Activated T-helper 1 cell treated with anti-CD3 and anti-CD28 coated beads, Interleukin-2, amount 50 U/mL, for 16 hours (primary cell): ENCODE measurements around the gene NTN1.
"Not testable (repeated sequence)": the region's sequence is repeated elsewhere in the genome, so short reads cannot be mapped to it uniquely, and the experiment has no call there.

Source experiments
- DNase-seq, 2 donors: peaks; one replicate each; pipeline ENCODE4 v3.0.0-alpha.2; 2020; ENCODE audit warnings: low read depth in 1 of 2, low spot score in 1 of 2

Gene NTN1

DNA sequence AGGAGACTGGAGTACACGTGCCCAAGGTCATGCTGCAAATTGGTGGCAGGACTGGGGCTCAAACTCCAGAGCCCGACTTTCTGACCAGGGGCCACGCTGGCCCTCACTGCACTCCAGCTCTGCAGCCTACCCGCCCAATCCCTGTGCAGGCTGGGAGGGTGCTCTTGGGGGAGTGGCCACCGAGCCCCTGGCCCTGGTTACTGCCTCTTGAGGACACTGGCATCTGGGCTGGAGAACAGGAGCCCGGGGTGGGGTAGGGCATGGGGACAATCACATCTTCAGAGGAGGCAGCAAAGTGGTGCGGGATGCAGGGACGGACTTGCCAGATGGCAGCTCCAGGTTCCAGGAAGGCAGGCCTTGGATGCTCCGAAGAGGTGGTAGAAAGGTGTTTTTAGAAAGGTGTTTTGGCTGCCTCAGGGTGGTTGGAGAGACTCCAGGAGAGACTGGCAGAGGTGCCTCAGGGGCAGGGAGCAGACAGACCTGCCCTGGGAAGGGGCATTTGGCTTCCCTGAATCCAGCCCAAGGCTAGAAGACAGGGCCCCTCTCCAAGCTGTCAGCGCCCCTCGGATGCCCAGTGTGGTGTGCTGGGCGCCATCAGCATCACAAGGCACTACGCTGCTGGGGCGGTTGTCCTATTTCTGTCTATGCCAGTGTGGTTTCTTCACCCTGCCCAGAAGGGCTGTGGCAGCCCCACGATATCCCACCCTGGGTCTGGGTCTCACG lies 220.6 kb downstream of the NTN1 start:
- DNase-seq, result no peak

DNA sequence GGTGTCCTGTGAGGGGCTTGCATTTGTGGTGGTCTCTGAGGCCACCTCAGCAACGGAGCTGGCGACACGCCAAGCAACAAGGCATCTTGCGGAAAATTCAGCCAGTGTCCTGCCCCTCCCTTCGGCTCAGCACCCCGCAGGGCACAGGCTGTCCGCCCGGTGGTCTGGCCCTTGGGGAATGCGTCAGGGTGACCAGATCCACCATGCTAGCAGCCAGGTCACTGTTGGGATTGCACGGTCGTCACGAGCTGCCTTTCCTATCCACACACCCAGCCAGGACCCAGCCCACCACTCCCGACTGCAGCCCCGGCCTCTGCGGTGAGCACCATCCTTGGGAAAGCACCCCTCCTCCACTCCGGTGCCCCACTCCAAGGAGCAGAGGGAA lies 221.2 kb downstream of the NTN1 start:
- no peak for DNase-seq

DNA sequence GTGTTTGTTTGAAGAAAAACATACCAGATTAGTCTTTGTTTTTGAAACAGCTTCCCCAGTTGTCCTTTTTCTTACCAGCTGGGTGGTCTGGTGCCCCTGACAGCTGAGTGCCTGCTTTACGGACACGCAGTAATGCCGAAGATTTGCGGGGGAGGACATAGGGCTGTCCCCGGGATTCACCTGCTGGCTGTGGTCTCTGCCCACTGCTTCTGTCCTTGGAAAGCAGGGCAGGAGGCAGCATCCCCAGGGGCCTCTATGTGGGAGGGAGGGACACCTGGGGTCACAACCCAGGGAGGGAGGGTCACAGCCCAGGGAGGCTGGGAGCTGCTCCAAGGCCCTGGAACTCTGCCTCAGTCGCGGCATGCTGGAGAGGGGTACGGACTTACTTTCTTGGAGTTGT lies 221.7 kb downstream of the NTN1 start:
- DNase-seq, result no peak

DNA sequence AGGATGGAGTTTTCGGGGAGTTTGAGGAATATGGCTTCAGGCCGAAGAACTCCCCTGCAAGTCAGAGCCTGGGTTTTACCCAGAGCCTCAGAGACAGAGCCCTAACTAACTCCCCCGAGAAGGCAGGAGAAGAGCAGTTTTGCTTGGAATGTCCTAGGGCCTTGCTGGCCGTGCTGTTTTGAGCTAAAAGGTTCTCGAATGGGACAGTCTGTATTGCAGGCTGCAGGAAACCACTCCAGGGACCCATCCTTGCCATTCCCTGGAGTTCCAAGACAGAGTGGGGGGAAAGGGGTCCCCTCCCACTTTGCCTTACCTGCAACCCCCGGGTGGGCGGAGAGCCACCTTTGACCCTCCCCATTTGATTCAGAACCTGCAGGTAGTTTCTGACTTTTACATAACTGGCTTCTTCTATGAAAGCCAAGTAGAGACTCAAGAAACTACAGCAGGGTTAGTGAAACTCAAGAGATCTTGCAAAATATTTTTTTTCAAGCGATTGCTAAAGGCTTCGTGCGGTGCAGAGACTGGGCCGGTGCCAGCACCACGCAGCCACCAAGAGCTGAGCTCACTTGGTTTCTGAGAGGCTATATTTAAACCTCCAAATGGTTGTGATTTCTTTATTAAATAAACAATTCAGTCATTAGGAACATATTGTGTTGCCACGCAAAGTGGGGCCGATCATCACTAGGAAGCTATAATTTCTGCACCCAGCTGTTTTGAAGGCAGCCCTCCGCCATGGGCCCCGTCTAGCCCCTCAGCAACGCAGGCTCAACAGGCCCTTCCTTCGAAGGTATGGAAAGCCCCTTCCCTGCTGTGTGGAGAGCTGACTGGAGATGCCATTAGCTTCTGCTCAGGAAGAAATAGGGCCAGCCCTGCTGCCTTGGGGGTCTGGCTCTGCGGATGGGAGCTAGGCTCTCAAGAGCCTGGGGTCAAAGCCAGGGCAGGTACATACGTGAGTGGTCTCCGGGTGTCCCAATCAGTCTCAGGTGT lies 223.0 kb downstream of the NTN1 start:
- no peak for DNase-seq

DNA sequence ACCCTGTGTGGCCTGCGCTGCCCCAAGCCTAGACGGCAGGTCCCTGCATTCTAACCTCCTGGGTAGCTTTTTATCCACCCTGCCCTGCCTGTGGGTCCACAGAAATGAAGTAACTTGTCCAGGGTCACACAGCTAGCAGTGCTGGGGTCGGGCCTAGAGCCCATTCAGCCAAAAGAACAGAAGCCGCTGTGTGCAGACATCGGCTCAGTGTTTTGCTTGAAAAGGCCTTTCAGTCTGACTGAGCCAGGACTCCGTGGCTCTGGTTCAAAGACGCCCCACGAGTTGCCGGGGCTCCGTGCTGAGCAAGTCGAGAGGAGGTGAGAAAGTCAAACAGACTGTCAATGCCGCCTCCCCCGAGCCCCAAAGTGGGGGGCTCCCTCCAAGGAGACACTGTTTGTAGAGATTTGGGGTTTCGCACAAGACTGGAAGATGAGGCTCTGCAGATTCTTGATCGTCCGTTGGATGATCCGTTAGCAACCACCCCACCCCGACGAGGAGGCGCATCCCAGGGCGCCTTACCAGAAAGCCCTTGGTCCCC lies 226.2 kb downstream of the NTN1 start:
- DNase-seq, result no peak

DNA sequence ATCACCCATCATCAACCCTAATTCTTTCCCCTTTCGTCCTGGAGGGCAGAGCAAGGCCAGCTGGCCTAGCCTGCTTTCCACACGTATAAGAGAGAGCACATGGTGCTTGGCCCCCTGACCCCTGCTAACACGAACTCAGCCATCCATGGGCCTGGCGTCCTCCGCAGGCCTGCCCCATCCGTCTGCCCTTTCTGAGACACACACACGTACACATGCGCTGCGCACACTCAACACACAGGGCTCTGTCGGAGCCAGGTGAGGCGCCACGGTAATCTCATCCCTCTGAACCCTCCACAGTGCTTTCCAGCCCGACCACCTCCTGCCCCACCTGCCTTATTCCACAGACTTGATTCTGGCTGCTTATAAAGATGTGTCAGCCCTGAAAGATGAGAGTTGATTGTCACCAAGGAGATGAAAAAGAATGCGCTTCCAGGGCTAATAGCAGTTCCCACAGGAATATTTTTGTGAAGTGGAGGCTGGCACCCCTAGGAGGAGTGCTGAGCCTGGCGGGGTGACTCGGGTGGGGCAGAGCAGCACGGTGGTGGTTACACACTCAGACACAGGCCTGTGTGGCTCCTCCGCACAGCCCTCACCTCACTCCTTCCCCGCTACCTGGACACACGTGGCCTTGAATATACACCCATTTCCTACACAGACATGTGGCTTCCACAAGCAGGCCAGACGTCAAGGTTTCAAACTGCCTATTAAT lies 228.1 kb downstream of the NTN1 start:
- DNase-seq, result no peak

DNA sequence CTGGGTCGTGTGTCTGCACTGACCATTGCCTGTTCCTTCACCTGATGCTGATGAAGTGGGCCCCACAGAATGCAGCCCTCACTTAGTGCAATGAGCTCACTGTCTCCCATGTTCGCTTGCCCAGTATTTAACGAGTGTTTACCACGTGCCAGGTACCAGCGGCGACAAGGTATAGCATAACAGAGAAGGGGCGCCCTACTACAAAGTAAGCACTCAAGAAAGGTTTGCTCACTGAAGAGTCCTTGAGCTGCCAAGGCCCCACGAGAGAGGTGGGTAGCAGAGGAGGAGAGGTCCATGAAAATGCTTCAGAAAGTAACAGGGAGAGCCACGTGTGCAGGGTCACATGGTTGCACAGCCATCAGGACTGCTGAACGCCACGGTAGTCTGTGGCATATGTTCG lies 230.0 kb downstream of the NTN1 start:
- no peak for DNase-seq

DNA sequence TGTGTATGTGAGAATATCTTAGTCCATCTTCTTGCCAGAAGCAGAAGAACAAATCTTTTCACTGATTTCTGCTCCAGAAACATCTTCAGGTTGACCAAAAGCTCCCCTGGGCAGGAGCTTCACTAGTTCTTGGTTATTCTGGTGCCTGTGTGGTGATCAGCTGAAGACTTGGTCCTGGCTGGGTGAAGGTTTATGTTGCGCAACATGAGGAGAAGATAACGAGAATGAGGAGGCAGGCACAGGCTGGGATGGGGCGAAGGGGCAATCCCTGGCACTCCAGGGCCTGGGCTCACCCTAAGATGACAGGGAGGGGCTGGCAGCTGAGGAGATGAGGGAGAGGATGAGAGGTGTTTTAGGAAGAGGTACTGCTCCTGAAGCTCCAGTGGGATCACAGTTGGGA lies 232.0 kb downstream of the NTN1 start:
- no peak for DNase-seq

DNA sequence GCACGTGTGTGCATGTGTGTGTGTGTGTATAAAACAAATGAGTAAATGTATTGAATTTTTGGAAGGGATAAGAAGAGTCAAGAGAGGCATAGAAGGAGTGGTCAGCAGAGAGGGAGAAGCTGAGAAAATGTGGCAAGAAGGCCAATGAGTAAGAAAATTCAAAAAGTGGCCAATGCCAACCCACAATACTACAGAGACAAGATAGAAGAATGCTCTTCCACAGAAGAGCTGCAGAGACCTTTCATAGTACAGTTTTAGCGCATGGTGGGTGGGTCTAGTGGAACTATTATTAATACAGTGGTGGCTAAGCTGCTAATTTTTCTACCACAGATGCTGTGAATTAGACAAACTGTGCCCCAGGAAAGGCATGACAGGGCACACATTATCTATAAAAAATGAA lies 233.5 kb downstream of the NTN1 start:
- no peak for DNase-seq

DNA sequence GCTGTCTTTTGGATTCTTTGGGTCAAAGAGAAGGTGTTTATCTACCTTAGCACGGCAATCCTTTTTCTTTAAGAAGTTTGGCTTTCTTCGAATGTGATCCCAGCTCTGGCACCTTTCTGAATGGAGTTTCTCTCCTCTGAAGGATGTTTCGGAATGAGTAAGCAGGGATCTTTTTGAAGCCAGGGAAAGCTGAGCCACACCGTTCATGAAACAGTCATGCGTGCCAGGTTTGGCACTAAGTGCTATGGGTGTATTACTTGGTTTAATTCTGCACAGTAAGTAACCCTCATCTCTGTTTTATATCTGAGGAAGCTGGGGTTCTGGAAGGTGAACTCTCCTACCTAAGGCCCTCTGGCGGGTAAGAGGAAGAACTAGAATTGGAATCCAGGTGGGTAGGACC lies 234.5 kb downstream of the NTN1 start:
- no peak for DNase-seq

DNA sequence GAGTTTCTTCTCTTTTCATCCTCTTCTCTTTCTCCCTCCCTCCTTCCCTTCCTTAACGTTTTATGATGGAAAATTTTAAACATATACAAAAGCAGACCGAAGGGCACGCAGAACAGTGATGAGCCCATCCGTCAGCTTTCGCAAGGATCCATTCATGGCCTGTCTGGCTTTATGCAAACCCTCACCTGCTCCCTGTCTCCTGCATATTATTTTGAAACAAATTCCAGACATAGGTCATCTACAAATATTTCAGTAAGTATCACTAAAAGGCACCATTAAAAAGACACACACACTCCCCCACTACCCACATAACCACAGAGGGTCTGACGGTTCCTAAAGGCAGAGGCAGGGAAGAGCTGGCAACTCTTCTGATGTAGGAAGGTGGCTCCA lies 235.0 kb downstream of the NTN1 start:
- DNase-seq, result no peak

DNA sequence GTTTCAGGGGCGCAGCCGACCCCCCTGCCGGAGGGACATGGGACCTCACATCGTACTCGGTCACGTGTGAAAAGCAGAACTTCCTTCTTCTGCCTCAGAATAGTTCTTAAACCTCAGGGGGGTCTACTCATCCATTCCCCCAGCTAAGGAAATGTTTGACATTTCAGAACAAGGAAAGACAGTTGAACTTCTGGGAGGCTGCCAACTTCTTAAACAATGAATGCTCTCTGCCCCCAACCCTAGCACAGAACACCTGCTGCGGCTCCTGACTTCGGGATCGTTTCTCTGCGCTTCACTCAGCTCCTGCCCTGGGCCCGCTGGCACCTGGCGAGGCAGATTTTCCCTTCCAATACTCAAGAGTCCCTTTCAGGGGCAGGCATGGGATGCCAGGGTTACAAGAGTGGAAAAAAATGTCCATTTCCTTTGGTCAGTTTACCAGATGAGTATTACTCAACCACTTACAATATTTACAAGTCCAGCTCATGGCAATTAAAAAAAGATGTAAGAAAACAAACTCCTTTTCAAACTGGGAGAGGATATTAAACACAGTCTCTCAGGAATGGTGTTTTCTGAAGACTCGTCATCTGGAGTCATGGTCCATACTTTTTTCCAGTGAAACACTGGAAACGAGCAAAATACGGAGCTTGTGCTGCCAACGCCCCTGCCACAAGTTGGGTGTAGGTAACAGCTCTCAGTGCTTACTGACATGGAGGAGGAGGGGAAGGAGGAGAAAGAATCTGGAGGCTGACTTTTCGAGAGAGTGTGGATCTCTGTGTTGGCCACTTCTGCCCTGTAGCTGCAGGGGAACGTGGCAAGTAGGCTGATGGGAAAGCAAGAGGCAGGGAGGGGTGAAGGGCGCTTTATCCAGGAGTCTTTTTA lies 235.7 kb downstream of the NTN1 start:
- no peak for DNase-seq

DNA sequence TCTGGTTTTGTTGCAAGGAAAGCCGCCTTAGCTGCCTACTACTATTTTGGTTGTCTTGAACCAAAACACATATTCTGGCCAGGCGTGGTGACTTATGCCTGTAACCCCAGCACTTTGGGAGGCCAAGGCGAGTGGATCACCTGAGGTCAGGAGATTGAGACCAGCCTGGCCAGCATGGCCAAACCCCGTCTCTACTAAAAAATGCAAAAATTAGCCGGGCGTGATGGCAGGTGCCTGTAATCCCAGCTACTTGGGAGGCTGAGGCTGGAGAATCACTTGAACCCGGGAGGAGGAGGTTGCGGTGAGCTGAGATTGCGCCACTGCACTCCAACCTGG lies 236.3 kb downstream of the NTN1 start:
- not testable (repeated sequence) for DNase-seq

DNA sequence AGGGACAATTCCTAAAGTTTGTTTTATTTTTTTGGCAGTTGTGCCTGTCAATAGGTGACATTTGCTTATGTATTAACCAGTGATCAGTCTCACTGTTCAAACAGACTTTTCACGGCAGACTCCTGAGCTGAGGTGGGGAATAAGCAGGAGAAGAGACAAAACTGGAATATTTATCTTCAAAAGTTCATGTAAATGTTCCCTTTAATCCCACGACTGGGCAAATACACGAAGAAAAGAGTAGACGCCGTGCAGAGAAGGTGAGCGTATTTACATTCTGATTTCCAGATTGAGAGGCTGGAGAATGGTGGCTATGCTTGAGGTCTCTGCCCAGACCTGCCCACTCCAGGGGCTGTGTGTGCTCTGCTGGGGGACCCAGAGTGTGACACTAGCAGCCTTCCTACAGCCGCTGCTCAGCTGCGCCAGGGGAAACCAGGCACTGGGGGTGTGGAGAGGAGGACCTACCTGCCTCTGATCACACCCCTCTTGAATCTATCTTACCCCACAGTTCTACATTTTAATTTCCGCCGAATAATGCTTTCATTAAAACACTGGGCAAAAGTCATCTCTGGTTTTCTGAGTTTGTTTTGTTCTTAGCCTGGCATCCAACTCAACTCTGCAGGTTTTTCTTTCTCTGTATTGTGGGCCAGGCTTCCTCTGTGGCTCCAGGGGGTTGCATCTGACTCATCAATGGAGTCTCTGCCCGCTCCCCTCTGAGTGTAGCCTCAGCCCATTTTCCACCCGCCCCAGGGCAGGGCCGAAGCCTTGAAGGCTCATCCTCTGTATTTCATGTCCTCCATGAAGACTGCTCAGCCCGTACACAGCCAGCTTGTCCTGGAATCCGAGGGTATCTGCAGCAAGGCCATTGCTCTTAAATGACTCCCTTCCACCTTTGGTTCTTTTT lies 237.1 kb downstream of the NTN1 start:
- no peak for DNase-seq

DNA sequence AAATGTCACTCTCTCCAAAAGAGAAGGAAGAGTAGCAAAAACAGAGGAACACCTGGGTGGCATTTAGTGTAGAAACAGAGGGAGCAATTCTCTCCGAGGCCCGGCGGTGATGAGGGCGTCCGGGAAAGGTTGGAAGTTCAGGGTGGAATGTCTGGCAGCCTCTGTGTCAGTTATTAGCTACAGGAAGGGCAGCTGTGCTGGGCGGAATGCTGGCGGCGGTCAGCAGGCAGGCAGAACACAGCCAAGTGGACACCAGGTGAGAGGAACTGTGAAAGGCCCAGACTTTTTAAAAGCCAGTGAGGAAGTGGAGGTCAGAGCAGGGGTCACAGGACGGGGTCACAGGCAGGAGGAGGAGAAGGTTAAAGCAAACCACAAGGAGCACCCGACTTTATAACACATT lies 238.1 kb downstream of the NTN1 start:
- no peak for DNase-seq

DNA sequence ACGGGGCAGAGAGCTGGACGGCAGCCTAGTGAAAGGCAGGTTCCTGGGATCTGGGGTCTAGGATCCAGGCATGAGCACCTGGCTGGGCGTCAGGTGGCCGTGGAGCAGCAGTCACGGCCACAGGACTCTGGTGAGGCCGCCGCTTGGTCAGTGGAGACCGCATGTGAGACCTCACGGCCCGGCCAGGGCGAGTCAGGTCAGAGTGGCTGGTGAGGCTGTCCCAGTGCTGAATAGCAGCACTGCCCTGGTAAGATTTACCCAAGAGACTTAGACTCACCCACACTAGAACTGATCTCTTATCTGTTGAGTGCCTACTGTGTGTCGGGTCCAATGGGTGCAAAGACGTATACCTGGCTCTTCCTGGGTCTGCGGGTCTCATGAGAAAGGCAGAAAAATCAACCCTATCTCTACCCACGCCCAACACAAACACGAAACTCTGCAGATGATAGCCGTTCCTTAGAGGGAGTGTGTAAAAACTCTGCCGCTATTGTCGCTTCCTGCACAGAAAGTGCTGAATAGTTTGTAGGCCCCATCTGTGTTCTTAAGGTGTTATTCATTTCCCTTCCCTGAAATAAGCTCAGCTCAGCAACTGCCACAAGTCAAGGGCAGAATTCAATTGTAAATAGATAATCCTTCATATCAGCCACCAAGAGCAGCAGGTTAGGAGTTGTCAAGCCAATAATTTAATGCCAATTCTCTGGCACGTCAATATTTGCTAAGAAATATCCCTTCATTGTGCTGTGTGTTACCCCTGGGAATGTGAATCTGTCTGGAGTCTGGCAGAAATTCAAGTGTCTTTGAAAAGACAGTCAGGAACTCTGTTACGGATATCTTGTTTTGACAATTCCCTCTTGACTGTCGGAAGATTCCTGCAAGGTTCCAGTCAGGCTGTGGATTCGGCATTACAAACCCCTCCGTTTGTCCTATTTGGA lies 240.0 kb downstream of the NTN1 start:
- DNase-seq, result no peak

DNA sequence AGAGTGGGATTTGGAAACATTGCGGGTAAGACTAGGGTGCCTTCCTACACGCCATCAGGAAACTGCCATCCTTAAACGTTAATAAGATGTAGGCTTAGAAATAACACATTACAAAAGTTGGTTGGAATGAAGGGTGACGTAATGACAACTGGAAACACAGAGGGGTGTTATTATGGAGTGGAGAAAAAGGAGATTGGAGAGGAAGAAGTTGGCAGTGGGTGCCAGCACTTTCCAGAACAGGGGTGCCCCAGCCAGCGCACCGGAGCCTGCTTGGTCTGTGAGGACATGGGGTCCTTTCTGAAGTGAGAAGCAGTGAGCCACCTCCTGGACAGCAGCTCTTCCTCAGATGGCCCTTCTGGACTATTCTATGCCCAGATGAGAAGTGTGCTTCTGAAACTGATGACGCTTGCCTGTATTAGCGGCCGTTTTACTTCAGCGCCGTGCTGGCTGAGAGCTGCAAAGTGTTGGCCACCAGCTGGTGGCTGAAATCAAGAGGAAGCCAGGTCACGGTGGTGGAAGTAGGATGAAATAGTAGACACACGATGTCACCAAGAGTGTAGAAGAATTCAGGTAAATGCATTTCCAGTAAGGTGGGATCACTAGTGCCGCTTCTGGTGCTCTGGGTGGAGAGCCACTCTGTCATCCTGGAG lies 244.8 kb downstream of the NTN1 start:
- DNase-seq, result no peak

DNA sequence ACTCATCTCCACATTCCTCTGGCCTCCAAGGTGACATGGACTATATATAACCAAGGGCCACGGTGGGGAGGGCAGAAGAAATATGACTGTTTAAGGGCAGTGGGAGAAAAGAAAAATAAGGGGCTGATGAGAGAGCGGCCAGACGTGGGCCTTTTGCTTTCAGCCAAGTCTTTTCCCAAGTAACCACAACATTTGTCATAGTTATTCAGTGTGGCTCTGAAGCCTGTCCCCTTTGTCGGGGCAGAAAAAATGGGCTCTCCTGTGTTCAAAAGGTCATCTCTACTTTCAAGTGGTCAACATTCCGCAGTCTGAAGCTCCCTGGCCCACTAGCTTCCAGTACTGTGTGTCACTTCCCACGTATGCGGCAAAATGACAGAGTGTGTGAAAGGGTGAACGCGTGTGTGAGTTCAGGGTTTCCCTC lies 245.4 kb downstream of the NTN1 start:
- DNase-seq, result no peak
